Lower leg skin (tissue), 3 donors: ENCODE results near the gene TOGARAM2.

Source experiments
- CTCF ChIP-seq, 3 donors: fragments of 450-650 bp; IDR thresholded peaks; one replicate each; pipeline ENCODE4 v1.5.1; 2016; ENCODE audit warnings: antibody characterized with exemption in 3 of 3, mild to moderate bottlenecking in 3 of 3, moderate library complexity in 2 of 3
- POLR2A ChIP-seq, 2 donors: fragments of 450-650 bp; IDR thresholded peaks; one replicate each; pipeline ENCODE4 v1.6.1; 2016 to 2017; ENCODE audit warnings: antibody characterized with exemption in 2 of 2, mild to moderate bottlenecking in 1 of 2, moderate library complexity in 1 of 2

GRCh38 chr2:29015701-29016470 lies 34.8 kb downstream of the TOGARAM2 start:
- no peak for TF ChIP-seq CTCF (IDR thresholded peaks at IDR 0.05)
- no peak for TF ChIP-seq POLR2A (IDR thresholded peaks at IDR 0.05)
